ENCODE measurements around the gene HS6ST1.

- TF ChIP-seq POLR2A (IDR thresholded peaks at IDR 0.05; ENCODE audit: low read depth, low read length) = no peak
- no peak for TF ChIP-seq SPI1 (IDR thresholded peaks at IDR 0.05; ENCODE audit: low read depth, low read length)
- TF ChIP-seq POLR2AphosphoS5 (IDR thresholded peaks at IDR 0.05; ENCODE audit: low read depth, low read length) = no peak
- no peak for TF ChIP-seq TAF1 (IDR thresholded peaks at IDR 0.05; ENCODE audit: low read depth, low read length)
Measured at GRCh38 chr2:128303095-128303791, 15.4 kb downstream of the HS6ST1 start.

Data from GM12891 (cell line).